ENCODE results near the gene UBE2D2. TPM values are rescaled to one million over a fixed set of nuclear protein-coding genes. Genes with fewer than 3 reads are reported as not detected.

The UBE2D2 gene
- total and polyA plus RNA-seq, 10 of the 15 experiments (the other 5 are each of a cell fraction or from before 2014, with no cell fraction given): 58.6 to 245 (median 128) TPM

- peak; percentile 74; the same call in 1 of the 2 replicates for TF ChIP-seq SMARCA5 (IDR thresholded peaks at IDR 0.05)
- TF ChIP-seq, protein P1, sequence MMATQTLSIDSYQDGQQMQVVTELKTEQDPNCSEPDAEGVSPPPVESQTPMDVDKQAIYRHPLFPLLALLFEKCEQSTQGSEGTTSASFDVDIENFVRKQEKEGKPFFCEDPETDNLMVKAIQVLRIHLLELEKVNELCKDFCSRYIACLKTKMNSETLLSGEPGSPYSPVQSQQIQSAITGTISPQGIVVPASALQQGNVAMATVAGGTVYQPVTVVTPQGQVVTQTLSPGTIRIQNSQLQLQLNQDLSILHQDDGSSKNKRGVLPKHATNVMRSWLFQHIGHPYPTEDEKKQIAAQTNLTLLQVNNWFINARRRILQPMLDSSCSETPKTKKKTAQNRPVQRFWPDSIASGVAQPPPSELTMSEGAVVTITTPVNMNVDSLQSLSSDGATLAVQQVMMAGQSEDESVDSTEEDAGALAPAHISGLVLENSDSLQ (IDR thresholded peaks at IDR 0.05): no peak
- TF ChIP-seq TAF1 (IDR thresholded peaks at IDR 0.05; ENCODE audit: borderline replicate concordance, low read depth, low read length): peak; percentile 82
- peak; percentile 59 for TF ChIP-seq NR2F1 (conservative IDR thresholded peaks at IDR 0.05)
- 0 out of 2 replicates have a peak, but pooled peaks have one; percentile 4 for TF ChIP-seq MEF2A (IDR thresholded peaks at IDR 0.05; ENCODE audit: insufficient read depth, low read depth, low read length)
- TF ChIP-seq, protein P2, sequence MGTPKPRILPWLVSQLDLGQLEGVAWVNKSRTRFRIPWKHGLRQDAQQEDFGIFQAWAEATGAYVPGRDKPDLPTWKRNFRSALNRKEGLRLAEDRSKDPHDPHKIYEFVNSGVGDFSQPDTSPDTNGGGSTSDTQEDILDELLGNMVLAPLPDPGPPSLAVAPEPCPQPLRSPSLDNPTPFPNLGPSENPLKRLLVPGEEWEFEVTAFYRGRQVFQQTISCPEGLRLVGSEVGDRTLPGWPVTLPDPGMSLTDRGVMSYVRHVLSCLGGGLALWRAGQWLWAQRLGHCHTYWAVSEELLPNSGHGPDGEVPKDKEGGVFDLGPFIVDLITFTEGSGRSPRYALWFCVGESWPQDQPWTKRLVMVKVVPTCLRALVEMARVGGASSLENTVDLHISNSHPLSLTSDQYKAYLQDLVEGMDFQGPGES (IDR thresholded peaks at IDR 0.05): no peak
- no peak for TF ChIP-seq POU2F2 (IDR thresholded peaks at IDR 0.05; ENCODE audit: borderline replicate concordance, low read depth, low read length)
- TF ChIP-seq, protein P3, sequence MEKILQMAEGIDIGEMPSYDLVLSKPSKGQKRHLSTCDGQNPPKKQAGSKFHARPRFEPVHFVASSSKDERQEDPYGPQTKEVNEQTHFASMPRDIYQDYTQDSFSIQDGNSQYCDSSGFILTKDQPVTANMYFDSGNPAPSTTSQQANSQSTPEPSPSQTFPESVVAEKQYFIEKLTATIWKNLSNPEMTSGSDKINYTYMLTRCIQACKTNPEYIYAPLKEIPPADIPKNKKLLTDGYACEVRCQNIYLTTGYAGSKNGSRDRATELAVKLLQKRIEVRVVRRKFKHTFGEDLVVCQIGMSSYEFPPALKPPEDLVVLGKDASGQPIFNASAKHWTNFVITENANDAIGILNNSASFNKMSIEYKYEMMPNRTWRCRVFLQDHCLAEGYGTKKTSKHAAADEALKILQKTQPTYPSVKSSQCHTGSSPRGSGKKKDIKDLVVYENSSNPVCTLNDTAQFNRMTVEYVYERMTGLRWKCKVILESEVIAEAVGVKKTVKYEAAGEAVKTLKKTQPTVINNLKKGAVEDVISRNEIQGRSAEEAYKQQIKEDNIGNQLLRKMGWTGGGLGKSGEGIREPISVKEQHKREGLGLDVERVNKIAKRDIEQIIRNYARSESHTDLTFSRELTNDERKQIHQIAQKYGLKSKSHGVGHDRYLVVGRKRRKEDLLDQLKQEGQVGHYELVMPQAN (conservative IDR thresholded peaks at IDR 0.05): peak; percentile 88
Observed at GRCh38 chr5:139648205-139649081, 87.3 kb downstream of the UBE2D2 start, which contains the start of gene CXXC5 (continued).
